ENCODE data around the gene KDM4D.
"Not testable (repeated sequence)": the region's sequence is repeated elsewhere in the genome, so short reads cannot be mapped to it uniquely, and the experiment has no call there.

KDM4D gene

GRCh38 chr11:94928117-94928990 lies 45.2 kb upstream of the KDM4D start:
- DNase-seq (ENCODE audit: low spot score), result no peak
- TF ChIP-seq CTCF (IDR thresholded peaks at IDR 0.05; ENCODE audit: extremely low read depth, missing control alignments), result no peak

DNA sequence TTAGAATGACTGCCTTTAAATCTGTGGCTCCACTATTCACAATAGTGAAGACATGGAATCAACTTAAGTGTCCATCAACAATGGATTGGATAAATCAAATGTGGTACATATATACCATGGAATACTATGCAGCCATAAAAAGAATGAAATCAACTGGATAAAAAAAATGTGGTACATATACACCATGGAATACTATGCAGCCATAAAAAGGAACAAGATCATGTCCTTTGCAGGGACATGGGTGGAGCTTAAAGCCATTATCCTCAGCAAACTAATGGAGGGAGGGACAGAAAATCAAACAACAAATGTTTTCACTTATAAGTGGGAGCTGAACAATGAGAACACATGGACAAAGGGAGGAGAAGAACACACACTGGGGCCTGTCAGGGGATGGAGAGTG lies 41.4 kb upstream of the KDM4D start:
- not testable (repeated sequence) for DNase-seq (ENCODE audit: low spot score)

DNA sequence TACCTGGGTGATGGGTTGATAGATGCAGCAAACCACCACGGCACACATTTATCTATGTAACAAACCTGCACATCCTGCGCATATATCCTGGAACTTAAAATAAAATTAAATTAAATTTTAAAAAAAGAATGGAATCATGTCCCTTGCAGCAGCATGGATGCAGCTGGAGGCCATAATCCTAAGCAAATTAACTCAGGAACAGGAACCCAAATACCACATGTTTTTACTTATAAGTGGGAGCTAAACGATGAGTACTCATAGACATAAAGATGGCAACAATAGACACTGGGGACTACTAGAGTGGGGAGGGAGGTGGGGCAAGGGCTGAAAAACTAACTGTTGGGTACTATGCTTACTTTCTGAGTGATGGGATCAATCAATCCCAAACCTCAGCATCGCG lies 41.0 kb upstream of the KDM4D start:
- DNase-seq (ENCODE audit: low spot score), result no peak
- TF ChIP-seq CTCF (IDR thresholded peaks at IDR 0.05; ENCODE audit: extremely low read depth, missing control alignments), result no peak

DNA sequence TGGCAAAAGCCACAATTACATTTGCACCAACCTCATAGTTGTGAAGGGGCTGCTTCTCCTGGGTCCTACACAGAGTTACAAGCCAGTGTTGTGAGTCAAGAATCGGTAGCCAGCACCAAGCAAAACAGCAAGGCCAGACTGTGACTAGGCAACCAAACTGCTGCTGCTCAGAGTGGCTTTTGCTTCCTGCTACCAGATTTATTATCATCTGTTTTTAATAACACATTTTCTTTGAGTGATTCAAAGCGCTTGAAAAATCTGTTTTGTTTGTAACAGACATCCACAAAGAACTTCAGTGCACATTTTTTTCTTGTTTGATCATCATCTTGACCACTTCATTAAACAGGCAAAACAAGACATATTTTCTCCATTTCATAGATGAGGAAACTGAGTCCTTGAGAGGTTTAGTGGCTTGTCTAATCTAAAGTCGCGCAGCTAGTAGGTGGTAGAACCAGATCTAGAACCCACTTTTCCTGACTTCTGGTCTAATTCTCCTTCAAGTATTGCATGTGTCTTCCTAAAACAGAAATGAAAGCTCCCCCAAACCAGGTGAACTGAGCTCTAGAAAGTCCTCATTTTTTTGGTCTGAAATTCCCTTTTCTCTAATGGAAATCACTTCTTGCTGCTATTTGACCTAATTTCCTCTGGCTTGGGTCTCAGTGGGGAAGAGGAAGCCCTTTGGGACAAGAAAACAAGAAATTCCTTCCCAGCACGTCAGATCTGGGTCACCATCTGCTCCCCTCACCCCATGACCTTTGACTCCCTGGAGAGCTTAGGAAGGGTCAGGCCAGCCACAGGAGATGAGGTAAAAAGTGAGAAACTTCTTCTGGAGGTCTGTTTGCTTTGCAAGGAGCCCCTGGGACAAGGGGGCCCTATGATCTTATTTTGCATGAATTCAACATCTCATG lies 40.0 kb upstream of the KDM4D start:
- TF ChIP-seq CTCF (IDR thresholded peaks at IDR 0.05; ENCODE audit: extremely low read depth, missing control alignments), result no peak
- no peak for DNase-seq (ENCODE audit: low spot score)

GRCh38 chr11:94934362-94934761 lies 39.1 kb upstream of the KDM4D start:
- no peak for TF ChIP-seq CTCF (IDR thresholded peaks at IDR 0.05; ENCODE audit: extremely low read depth, missing control alignments)
- no peak for DNase-seq (ENCODE audit: low spot score)

- no peak for TF ChIP-seq CTCF (IDR thresholded peaks at IDR 0.05; ENCODE audit: extremely low read depth, missing control alignments)
- no peak for DNase-seq (ENCODE audit: low spot score)
Measured at GRCh38 chr11:94934846-94935245, 38.7 kb upstream of the KDM4D start.

DNA sequence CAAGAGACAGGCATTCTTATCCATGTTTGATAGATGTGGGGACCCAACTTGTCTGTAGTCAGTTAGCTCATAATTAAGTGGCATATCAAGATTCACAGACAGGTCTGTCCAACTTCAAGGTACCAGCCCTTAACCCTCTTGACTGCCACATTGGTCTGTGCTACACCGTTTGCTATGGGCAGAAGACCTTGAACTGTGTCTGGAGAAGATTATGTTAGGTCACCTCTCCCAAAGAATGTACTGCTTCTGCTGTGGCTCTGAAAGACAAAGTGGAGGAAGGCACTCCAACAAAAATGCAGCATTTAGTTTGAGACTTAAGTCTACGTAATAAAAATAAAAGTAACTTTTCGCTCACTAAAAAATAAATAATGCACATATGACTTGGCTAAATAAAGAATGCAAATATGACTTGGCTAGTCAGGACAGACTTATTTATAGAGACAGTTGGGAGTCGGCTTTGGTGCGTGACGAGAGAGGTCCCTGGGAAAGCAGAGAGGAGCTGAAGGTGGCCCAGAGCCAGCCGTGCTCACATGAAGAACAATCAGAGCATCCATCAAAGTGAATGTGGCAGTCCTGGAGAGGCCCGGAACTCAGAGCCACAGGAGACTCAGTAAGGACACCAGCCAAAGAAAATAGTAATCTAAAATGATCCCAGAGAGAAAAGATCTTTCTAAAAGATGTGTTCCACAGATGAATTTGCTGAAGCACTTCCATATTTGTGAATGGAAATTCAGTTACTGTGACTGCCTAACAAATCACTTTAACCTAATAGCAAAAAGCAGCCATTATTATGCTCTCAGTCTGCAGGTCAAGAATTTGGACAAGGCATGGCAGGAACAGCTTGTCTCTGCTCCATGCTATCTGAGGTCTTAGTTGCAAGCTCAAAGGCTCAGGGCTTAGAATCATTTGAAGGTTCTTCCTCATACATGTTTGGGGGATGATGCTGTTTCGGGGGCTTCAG lies 35.1 kb upstream of the KDM4D start:
- TF ChIP-seq CTCF (IDR thresholded peaks at IDR 0.05; ENCODE audit: extremely low read depth, missing control alignments), result no peak
- no peak for DNase-seq (ENCODE audit: low spot score)
